Retinal pigment epithelial cell (primary cell): Measurements from ENCODE around the gene NEDD4L.

ENCODE experiments used
- DNase-seq: peaks from one replicate; pipeline ENCODE4 v3.0.0-alpha.2; 2010; ENCODE audit warnings: low read depth
- H3K4me3 ChIP-seq: 2 replicates; pipeline ENCODE4 v1.5.1; 2011; ENCODE audit warnings: mild to moderate bottlenecking, low read length, control low read depth, moderate library complexity
- CTCF ChIP-seq: conservative IDR thresholded peaks from 2 replicates; pipeline ENCODE4 v1.5.1; 2011; ENCODE audit warnings: low read depth, low read length, control low read depth, inconsistent platforms

Gene NEDD4L

GRCh38 chr18:58017267-58017666 is 26.8 kb upstream of the NEDD4L start:
- no peak for DNase-seq
- TF ChIP-seq CTCF = no peak
- H3K4me3 ChIP-seq = no peak overlapping the region

GRCh38 chr18:58020567-58021107 is 23.4 kb upstream of the NEDD4L start:
- H3K4me3 ChIP-seq = no peak overlapping the region
- DNase-seq = no peak
- TF ChIP-seq CTCF = no peak

- H3K4me3 ChIP-seq = no peak overlapping the region
- TF ChIP-seq CTCF = no peak
- no peak for DNase-seq
These were observed 22.5 kb upstream of the NEDD4L start for GRCh38 chr18:58021504-58021903.

GRCh38 chr18:58023108-58023507 is 20.9 kb upstream of the NEDD4L start:
- no peak for TF ChIP-seq CTCF
- no peak overlapping the region for H3K4me3 ChIP-seq
- DNase-seq = no peak

- no peak for TF ChIP-seq CTCF
- no peak overlapping the region for H3K4me3 ChIP-seq
- DNase-seq = no peak
These were observed 19.9 kb upstream of the NEDD4L start for GRCh38 chr18:58024139-58024538.

GRCh38 chr18:58025205-58025604 is 18.8 kb upstream of the NEDD4L start:
- H3K4me3 ChIP-seq = no peak overlapping the region
- DNase-seq = no peak
- no peak for TF ChIP-seq CTCF

- TF ChIP-seq CTCF = no peak
- no peak for DNase-seq
These were observed 18.3 kb upstream of the NEDD4L start for GRCh38 chr18:58025733-58026132.

More at GRCh38 chr18:58025733-58026132, 18.3 kb upstream of the NEDD4L start:
- H3K4me3 ChIP-seq = no peak overlapping the region
